KMS-11 (cell line): Measurements from ENCODE around the gene SERP1.

Experiments used
- H2AFZ ChIP-seq: fragments of 200-600 bp; sonication (generic); 2 replicates; pipeline ENCODE4 v1.6.1; 2016; ENCODE audit warnings: antibody characterized with exemption, mixed run types, low read depth
- H3K27ac ChIP-seq: fragments of 200-600 bp; sonication (generic); 2 replicates; pipeline ENCODE4 v1.6.1; 2016; ENCODE audit warnings: mild to moderate bottlenecking, mixed run types
- H3K27me3 ChIP-seq: fragments of 200-600 bp; sonication (generic); 2 replicates; pipeline ENCODE4 v1.6.1; 2017; ENCODE audit warnings: mild to moderate bottlenecking, low read depth, mixed run types, moderate library complexity; ENCODE audit not compliant: insufficient read depth
- H3K36me3 ChIP-seq: fragments of 200-600 bp; sonication (generic); 2 replicates; pipeline ENCODE4 v1.6.1; 2017; ENCODE audit warnings: mild to moderate bottlenecking, mixed run types; ENCODE audit not compliant: insufficient read depth
- H3K4me1 ChIP-seq: fragments of 200-600 bp; sonication (generic); 2 replicates; pipeline ENCODE4 v1.6.1; 2016; ENCODE audit warnings: mild to moderate bottlenecking, low read depth, mixed run types; ENCODE audit not compliant: poor library complexity, severe bottlenecking
- H3K4me2 ChIP-seq: fragments of 200-600 bp; sonication (generic); 2 replicates; pipeline ENCODE4 v1.7.0; 2016; ENCODE audit warnings: mild to moderate bottlenecking, mixed run types
- H3K4me3 ChIP-seq: fragments of 200-600 bp; sonication (generic); IDR thresholded peaks from 2 replicates; pipeline ENCODE4 v1.6.1; 2017; ENCODE audit warnings: low read depth, low read length, mixed read lengths; ENCODE audit not compliant: insufficient read depth
- H3K79me2 ChIP-seq: fragments of 200-600 bp; sonication (generic); 2 replicates; pipeline ENCODE4 v1.6.1; 2016; ENCODE audit warnings: low read depth, mixed run types; ENCODE audit not compliant: insufficient read depth
- H3K9ac ChIP-seq: fragments of 200-600 bp; sonication (generic); 2 replicates; pipeline ENCODE4 v1.6.1; 2016; ENCODE audit warnings: mild to moderate bottlenecking, mixed run types
- H4K20me1 ChIP-seq: fragments of 200-600 bp; sonication (generic); 2 replicates; pipeline ENCODE4 v1.6.1; 2016; ENCODE audit warnings: mild to moderate bottlenecking, mixed run types; ENCODE audit not compliant: insufficient read depth
- TF ChIP-seq, protein P1 (sequence below): fragments of 200-600 bp; sonication (generic); conservative IDR thresholded peaks from 2 replicates; pipeline ENCODE4 v1.6.1; 2017; ENCODE audit warnings: low read depth, mild to moderate bottlenecking, antibody characterized with exemption, low read length, moderate library complexity, mixed read lengths

The SERP1 gene

DNA sequence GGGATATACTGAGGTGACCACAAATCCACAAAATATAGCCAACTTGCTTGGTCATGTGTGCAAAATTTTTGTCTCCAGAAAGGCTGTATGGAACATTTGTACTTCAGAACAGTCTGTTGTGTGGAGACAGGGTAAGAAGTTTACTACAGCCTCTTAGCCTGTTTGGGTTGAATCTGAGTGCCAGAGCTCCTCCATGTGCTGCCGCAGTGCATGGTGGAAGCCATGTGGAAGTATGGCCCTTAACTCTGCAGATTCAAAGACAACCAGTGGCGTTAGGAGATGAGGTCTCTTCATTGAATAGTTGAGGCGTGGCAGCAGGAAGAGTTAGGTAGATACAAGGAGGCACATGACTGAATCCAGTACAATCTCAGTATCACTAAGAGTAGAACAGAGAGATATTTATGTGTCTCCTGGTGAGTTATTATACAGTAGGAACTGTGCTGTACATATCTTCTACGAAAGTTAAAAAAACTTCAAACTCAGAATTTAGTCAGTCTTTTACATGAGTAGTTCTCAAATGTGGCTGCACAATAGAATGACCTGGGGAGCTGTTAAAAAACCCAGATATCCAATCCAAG is 9.7 kb upstream of the SERP1 start:
- Histone ChIP-seq H4K20me1 (no peaks in the 10 kb centered on the region), H3K79me2 (peaks cover 73% of the 10 kb centered on the region), H3K4me1 (peaks cover 87% of the 10 kb centered on the region), H3K27me3 (no peaks in the 10 kb centered on the region), H3K4me3 (no peak overlapping the region), H3K9ac (no peak overlapping the region), H3K27ac (no peak overlapping the region), H2AFZ (no peak overlapping the region), H3K36me3 (peaks cover 4% of the 10 kb centered on the region; the same call in 1 of the 2 replicates), H3K4me2 (no peak overlapping the region)
- TF ChIP-seq, protein P1, sequence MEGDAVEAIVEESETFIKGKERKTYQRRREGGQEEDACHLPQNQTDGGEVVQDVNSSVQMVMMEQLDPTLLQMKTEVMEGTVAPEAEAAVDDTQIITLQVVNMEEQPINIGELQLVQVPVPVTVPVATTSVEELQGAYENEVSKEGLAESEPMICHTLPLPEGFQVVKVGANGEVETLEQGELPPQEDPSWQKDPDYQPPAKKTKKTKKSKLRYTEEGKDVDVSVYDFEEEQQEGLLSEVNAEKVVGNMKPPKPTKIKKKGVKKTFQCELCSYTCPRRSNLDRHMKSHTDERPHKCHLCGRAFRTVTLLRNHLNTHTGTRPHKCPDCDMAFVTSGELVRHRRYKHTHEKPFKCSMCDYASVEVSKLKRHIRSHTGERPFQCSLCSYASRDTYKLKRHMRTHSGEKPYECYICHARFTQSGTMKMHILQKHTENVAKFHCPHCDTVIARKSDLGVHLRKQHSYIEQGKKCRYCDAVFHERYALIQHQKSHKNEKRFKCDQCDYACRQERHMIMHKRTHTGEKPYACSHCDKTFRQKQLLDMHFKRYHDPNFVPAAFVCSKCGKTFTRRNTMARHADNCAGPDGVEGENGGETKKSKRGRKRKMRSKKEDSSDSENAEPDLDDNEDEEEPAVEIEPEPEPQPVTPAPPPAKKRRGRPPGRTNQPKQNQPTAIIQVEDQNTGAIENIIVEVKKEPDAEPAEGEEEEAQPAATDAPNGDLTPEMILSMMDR = no peak

DNA sequence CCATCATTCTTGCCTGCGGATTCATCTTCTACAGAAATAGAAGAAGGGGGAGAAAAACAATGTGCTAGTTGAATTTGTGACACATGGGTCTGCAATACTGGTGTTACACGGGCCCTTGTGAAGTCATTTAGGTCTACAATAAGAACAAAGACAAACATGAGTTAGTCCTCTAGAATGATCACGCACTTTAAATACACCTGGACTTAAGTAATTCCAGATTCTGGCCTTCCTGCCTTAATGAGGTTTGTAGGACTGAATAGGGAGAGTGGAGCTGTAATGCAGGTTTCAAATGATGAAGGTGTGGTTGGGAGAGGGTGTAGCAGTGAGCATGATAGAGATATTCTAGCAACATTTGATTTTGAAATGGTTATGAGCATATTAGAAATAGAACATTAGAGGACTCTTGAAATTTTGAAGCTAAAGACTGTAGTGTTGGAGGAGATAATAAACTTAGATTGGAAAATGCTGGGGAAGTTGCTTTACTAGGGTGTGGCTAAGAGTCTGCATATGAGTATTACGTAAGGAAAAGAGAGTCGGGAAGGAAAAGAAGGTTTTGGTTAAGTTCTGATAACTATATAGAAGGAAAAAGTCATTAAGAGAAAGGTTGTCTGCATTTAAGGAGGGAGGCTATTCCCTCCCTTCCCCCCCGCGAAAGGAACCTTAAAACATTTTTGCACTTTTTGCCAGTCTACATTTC is 897 bp upstream of the SERP1 start:
- no peaks in the 10 kb centered on the region for H3K27me3 ChIP-seq
- peaks cover 90% of the 10 kb centered on the region for H3K79me2 ChIP-seq
- TF ChIP-seq, protein P1 = no peak
- H2AFZ ChIP-seq = peak overlapping the region; percentile 64
- H3K4me3 ChIP-seq = peak overlapping the region; percentile 92
- peak overlapping the region; percentile 91 for H3K27ac ChIP-seq
- H4K20me1 ChIP-seq = peaks cover 10% of the 10 kb centered on the region; the same call in 1 of the 2 replicates
- H3K9ac ChIP-seq = peak overlapping the region; percentile 92
- H3K36me3 ChIP-seq = peaks cover 11% of the 10 kb centered on the region; the same call in 1 of the 2 replicates
- peak overlapping the region; percentile 39 for H3K4me2 ChIP-seq
- peaks cover 69% of the 10 kb centered on the region for H3K4me1 ChIP-seq

DNA sequence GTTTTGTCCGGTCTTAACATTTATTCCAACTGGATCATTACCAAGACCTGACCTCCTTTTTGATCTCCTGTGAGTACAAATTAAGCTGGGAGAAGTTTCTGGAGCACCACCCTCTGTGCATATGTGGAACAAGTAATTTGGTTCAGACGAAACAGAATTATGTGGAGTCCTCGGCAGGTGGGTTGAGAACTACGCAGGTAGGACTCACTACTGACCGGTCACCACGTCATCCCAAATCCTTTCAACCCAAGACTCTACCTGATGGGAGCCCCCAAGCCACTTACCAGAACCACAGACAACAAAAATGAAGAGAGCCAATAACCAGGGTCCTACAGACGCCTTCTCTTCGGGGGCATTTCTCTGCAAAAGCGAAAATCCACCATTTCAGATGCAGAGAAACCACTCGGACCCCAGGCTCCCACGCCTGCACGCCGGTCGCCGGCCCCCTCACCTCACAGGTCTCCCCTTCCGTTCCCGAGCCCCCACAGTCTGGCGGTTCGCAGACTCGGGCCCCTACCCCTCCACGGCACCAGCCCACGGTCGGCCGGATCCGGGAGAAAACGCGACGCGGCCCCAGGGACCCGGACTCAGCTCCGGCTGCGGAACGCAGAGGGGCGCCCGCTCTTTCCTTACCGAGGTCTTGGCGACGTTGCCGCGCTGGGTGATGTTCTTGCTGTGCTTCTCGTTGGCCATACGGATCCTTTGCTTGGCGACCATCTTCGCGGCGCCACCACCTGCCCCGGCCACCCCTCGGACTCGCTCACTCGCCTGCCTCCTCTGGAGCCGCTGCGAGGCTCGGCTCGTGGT is 674 bp downstream of the SERP1 start:
- Histone ChIP-seq H3K9ac (peak overlapping the region; percentile 92), H3K4me3 (peak overlapping the region; percentile 61), H3K27ac (peak overlapping the region; percentile 91), H3K27me3 (no peaks in the 10 kb centered on the region), H3K4me1 (peaks cover 59% of the 10 kb centered on the region), H3K79me2 (peaks cover 87% of the 10 kb centered on the region), H3K36me3 (peaks cover 11% of the 10 kb centered on the region; the same call in 1 of the 2 replicates), H4K20me1 (peaks cover 10% of the 10 kb centered on the region; the same call in 1 of the 2 replicates), H3K4me2 (peak overlapping the region; percentile 85), H2AFZ (peak overlapping the region; percentile 53)
- TF ChIP-seq, protein P1 = no peak

DNA sequence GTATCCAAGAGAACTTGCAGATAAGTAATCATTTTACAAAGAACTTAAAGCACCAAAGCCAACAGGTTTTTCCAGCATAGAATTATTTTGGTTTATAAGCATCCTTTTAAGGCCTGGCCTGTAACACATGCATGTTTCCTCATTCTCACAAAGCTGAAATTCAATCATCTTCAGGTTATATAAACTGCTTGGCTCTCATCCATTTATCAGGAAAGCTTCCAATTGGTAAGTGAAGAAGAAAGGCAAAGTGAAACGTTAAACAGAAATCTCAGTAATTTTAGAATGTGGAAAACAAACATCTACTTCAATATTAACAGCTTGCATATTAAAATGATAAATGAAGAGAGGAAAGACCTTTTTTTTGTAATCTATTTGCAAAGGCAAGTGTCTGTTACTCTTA is 1.6 kb downstream of the SERP1 start:
- Histone ChIP-seq H3K36me3 (peaks cover 11% of the 10 kb centered on the region; the same call in 1 of the 2 replicates), H3K79me2 (peaks cover 78% of the 10 kb centered on the region), H3K9ac (peak overlapping the region; percentile 92; the same call in 1 of the 2 replicates), H3K27me3 (no peaks in the 10 kb centered on the region), H3K4me1 (peaks cover 52% of the 10 kb centered on the region), H3K27ac (no peak overlapping the region; the same call in 1 of the 2 replicates), H3K4me2 (peak overlapping the region; percentile 85), H3K4me3 (no peak overlapping the region), H2AFZ (no peak overlapping the region), H4K20me1 (peaks cover 10% of the 10 kb centered on the region; the same call in 1 of the 2 replicates)
- TF ChIP-seq, protein P1 = no peak
